CD4-positive, alpha-beta T cell treated with Interleukin-6 for 4 hours (primary cell): ENCODE results near the gene NPAS1.

ENCODE experiments used
- DNase-seq: peaks from one replicate; pipeline ENCODE4 v3.0.0-alpha.2; 2020; ENCODE audit warnings: mixed read lengths

NPAS1 gene

DNA sequence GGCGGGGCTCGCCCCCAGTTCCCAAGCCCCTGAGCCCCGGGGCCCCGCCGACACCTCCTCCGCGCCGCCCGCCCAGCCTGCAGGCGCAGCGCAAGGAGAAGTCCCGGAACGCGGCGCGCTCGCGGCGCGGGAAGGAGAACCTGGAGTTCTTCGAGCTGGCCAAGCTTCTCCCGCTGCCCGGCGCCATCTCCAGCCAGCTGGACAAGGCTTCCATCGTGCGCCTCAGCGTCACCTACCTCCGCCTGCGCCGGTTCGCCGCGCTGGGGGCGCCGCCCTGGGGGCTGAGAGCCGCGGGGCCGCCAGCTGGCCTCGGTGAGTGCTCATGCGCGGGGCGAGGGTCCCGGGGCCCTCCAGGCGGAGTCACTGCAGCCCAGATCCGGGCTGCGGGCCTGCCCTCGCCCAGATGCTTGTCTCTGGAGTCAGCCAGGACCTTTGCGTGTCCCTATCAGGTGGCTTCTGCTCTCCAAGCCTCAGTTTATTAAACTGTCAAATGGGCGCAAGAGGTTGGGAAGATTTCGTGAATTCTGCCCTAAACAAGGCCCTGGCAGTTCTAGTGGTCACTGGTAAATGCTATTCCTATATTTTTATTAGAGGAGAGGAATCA, 2.0 kb downstream of the NPAS1 start:
- DNase-seq: no peak

DNA sequence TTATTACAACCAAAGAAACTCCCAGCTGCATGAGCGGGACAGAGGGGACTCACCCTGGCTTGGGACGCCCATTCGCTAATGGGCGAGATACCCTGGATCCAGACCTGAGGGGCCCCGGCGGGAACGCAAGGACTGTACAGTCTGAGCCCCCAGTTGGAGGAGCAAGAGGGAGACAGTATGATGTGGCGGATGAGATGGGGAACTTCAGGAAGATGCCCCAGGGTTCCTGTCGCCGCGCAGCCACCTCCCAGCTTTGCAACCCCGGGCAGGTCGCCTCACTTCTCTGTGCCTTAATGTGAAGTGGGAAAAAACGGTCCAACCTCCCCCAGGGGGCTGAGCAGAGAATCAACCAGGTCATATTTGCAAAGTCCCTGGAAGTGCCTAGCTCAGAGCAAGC, 2.5 kb downstream of the NPAS1 start:
- no peak for DNase-seq

DNA sequence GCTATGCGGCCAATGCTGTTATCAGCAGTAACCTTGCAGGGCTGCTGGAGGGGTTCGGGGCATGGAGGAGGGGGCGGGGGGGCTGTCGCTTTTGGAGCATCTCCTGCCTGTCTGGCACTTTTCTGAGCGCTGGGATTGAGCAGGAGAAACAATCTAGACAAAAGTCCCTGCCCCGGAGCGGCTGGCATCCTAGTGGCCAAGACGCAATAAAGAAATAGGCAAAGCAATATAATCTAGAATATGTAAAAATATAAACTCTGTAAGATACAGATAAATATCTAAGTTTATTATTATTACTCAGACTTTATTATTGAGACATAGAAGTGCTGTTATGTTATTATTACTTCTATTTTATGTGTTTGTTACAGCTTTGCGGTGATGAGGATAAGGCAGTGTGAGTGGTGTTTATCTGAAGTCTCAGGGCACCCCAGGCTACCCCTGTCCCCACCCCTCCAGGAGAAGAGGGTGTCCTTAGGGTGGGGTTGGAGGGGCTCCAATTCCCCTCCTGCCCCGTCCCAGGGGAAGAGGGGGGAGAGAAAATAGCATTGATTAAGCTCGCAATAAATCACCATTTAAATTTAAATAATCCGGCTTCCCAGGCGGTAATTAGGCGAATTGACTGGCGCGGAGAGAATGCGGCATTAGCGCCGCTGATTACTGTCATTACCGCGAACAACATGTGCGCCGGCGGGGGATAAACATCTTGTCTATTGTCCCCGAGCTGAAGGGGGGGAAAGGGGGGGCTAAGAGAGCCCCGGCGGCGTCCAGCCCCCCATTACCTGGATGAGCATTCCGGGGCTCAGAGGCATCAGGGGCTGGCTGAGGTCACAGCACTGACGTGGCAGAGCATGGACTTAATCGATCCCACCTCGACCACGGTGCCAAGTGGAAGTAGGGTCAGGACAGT, 3.2 kb downstream of the NPAS1 start:
- no peak for DNase-seq

DNA sequence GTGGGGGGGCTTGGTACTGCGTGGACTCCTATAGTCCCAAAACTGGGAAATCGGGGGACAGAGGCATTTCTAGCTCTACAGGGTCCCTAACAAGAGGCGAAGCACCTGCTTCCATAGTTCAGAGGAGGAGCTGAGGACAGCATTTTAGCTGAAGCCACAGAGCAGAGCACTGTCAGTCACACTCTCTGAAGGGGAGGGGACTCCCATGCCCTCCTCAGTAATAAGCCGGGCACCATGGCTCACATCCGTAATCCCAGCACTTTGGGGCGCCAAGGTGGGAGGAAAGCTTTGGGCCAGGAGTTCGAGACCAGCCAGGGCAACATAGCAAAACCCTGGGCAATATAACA, 3.8 kb downstream of the NPAS1 start:
- DNase-seq: no peak

DNA sequence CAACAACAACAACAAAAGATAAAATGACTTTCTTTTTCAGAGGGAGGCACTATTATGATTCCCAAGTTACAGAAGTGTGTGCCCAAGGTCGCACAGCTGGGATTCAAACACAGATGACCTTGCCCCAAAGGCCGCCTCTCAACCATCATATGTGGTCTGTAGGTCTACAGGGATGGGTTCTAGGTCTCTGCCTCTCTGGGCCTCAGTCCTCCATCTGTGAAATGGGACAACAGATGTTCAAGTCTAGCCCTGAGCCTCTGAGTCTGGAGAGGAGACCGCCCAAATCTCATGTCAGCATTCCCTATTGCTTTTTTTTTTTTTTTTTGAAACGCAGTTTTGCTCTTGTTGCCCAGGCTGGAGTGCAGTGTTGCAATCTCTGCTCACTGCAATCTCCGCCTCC, 4.9 kb downstream of the NPAS1 start:
- no peak for DNase-seq

DNA sequence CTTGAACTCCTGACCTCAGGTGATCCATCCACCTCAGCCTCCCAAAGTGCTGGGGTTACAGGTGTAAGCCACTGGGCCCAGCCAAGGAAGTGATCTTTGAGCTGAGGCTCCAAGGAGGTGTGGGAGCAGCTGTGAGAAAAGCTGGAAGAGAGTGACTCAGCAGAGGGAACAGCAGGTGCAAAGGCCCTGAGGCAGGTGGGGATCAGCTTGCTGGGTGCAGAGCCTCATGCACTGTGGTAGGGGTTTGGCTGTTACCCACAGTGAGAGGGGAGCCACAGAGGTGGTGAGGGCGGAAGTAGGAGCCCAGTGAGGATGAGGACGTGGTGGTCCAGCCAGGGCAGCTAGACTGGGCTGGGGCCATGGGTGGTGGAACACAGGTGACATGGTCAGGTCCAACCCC, 6.5 kb downstream of the NPAS1 start:
- no peak for DNase-seq

DNA sequence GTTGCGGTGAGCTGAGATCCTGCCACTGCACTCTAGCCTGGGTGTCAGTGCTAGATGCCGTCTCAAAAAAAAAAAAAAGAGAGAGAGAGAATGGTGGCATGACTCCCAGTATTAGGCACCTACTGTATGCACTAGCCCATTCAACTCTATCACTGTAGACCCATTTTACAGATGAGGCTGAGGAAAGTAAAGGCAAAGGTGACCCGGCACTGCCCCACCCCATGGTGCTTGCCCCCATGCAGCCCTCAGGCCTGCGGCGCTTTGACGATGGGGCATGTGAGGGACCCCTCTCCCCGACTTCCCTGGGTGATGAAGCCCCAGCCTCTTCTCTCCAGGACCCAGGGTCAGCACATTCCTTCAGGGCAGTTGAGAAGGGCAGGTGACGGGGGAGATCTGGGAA, 7.3 kb downstream of the NPAS1 start:
- DNase-seq: no peak

DNA sequence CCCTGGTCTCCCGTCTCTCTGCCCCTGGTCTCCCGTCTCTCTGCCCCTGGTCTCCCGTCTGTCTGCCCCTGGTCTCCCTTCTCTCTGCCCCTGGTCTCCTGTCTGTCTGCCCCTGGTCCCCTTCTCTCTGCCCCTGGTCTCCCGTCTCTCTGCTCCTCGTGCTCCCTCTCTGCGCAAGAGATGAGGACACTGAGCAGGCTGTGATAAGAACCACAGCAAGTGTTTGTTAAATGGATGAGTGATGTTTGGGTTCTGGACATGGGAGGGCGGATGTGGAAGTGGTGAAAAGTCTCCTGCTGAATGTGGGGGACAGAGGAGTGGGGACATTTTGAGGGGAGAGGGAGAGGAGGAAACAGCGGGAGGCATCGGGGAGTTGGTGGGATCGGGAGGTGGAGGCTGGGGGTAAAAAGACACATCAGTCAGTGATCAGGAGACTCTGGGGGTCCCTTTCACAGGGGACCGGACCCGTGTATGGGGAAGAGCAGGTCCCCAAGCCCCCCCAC, 8.0 kb downstream of the NPAS1 start:
- DNase-seq: no peak

DNA sequence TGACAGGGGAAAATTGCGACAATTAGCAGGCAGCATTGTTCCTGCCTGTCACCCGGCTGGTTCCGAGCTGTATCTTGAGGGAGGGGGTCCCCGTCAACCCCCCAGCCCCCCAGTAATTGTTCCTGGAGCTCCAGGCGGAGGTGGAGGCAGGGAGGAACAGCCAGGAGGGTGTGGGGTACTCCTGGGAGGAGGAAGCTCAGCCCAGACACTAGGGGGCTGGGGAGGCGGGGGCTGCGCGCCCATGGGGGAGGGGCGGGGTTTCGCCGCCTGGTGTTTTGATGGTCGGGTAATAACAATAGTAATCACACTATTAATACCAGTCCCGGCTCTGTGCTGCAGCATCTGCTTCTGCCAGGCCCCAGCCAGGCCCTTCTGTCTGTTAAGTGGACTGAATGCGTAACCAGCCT, 8.6 kb downstream of the NPAS1 start:
- DNase-seq: no peak

DNA sequence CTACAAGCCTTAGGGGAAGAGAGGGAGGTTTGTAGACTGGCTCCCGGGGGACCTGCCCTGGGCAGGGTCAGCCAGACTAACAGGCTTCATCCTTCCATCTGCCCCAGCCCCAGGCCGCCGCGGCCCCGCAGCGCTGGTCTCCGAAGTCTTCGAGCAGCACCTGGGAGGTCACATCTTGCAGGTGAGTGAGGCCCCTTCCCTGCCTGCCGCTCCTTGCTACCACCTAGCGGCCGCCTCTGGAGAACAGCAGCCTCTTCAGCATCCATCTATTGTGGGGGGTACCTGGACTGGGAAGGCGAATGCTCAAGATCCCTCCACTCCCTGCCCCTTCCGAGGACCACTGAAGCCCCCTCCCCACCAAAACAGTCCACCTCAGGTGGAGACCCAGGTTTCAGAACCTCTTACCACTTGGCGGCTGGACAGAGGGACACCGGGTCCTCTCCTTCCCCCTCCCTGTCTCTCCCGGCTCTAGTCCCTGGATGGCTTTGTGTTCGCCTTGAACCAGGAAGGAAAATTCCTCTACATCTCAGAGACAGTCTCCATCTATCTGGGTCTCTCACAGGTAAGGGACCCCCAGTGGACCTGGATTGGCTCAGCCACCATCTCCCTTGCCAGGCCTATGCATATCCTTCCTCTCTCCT, 12.7 kb downstream of the NPAS1 start:
- DNase-seq: peak; percentile 78

DNA sequence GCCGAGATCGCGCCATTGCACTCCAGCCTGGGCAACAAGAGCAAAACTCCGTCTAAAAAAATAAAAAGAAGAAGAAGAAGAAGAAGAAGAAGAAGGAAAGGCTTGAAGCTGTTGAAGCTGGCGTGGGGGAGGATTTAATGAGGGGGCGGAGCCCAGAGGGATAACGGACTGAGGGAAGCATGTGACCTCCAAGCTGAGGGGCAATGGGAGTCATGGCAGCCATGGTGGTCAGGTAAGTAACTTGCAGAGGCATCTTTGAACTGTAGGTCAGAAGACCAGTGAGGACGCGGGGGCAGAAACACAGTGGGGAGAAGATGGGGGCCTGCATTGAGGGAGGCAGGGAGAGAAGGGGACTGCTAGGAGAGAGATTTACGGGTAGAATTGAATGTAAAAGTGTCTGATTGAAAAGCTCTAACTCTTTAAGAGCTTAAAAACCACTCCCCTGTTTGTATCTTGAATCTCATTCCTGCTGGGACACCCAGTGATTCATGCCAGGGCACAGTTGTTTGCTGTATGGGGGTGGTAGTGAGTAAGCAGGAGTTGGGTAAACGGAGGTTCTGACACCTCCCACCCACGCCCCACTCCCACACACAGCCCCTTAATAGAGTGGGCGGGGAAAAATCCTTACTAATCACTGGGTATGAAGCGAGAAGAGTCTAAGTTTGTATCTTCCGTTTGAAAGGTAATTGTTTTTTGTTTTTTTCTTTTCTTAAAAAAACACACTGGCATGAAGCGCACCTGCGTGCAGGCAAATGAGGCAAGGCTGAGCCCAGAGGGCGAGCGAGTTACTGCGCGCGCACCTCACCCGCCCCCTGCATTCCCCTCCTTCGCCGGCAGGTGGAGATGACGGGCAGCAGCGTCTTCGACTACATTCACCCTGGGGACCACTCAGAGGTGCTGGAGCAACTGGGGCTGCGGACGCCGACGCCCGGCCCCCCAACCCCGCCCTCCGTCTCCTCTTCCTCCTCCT, 15.8 kb downstream of the NPAS1 start:
- peak; percentile 92 for DNase-seq

DNA sequence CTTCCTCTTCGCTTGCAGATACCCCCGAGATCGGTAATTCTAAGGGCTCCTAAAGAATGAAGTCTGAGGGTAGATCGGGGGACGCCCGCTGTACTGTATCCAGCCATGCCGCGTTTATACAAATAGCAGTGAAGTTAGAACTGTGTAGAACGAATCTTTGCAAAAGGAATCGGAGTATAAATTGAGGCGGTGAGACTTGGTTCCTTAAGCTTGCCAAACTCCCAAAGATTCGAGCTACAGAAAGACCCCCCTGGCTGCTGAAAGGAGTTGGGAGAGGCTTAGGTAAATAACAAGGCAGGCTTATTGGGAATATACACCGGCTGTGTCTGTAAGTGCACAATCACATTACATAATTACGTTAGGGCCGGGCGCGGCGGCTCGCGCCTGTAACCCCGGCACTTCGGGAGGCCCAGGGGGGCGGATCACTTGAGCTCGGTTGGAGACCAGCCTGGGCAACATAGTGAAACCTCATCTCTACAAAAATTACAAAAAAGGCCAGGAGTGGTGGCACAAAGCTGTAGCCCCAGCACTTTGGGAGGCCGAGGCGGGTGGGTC, 16.5 kb downstream of the NPAS1 start:
- DNase-seq: peak; percentile 31

DNA sequence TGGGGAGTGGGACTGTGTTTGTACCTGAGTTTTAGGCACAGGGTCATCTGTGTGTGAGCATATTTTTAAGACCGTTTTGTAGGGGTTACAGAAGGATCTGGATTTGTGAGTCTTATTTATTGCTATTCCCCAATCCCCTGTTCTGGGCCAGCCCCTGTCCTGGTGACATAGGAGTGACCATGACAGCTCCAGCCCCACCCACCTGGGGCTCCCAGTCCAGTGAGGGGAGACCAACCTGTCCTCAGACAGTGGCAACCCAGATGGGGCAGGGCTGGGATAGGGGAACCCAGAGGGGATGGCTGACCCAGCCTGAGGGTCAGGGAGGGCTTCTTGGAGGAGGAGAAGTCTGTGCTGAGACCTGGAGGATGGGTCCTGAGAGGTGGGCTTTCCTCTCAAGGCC, 18.1 kb downstream of the NPAS1 start:
- DNase-seq: no peak

DNA sequence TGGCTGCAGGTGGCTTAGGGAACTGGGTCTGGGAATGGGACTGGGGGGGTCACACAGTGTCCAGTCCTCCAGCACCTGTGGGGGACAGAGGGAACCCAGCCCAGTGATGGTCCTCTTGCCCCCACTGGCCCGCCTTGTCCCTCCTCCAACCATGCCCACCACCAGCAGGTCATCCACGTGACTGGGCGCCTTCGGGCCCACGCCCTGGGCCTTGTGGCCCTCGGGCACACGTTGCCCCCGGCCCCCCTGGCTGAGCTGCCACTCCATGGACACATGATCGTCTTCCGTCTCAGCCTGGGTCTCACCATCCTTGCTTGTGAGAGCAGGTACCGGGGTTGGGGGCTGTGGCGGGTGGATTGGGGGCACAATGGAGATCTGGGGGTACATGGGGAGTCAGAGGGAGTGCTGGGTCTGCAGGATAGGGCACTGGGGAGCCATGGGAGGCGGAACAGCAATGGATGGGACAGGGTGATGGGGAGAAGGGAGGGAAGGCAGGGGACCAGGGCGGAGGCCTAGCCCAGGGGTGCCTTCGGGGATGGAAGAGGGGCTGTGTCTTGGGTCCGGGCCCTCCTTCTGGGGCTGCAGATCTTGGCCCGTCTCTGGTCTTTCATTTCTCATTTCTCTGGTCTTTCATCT, 19.7 kb downstream of the NPAS1 start:
- no peak for DNase-seq

DNA sequence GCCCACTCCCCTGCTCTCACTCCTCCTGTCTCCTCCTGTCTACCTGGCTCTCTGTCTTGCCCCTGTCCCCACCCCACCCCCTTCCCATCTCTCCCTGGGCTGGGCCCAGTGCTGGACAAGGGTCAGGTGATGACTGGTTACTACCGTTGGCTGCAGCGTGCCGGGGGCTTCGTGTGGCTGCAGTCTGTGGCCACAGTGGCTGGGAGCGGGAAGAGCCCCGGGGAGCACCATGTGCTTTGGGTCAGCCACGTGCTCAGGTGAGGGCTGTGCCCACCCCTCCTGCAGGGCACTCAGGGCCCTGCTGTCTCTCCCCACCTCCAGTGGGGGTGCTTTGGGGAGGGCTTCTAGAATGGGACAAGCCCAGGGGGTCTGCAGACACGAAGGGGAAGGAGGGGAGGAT, 21.2 kb downstream of the NPAS1 start:
- DNase-seq: no peak

DNA sequence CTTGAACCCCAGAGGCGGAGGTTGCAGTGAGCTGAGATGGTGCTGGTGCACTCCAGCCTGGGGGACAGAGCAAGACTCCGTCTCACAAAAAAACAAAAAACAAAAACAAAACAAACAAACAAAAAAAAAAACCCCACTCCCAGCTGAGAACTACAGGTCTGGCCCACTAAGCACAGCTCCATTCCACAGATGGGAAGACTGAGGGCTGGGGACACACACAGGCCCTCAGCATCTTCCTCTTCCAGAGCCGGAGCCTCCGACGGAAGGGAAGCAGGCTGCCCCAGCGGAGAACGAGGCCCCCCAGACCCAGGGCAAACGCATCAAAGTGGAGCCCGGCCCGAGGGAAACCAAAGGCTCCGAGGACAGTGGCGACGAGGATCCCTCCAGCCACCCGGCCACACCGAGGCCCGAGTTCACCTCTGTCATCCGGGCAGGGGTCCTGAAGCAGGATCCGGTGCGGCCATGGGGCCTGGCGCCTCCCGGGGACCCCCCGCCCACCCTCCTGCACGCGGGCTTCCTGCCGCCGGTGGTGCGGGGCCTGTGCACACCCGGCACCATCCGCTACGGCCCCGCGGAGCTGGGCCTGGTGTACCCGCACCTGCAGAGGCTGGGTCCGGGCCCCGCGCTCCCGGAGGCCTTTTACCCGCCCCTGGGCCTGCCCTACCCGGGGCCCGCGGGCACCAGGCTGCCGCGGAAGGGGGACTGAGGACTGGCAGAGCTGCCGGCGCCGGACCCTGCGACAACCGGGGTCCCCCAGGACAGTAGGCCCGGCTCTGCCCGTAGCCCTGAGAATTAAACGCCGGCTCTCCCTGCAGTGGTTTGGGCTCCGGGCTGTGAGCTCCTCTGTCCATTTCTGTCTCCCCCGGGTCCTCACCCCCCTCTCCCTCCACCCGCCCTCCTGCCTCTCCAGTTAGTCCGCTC, 25.6 kb downstream of the NPAS1 start:
- DNase-seq: no peak

DNA sequence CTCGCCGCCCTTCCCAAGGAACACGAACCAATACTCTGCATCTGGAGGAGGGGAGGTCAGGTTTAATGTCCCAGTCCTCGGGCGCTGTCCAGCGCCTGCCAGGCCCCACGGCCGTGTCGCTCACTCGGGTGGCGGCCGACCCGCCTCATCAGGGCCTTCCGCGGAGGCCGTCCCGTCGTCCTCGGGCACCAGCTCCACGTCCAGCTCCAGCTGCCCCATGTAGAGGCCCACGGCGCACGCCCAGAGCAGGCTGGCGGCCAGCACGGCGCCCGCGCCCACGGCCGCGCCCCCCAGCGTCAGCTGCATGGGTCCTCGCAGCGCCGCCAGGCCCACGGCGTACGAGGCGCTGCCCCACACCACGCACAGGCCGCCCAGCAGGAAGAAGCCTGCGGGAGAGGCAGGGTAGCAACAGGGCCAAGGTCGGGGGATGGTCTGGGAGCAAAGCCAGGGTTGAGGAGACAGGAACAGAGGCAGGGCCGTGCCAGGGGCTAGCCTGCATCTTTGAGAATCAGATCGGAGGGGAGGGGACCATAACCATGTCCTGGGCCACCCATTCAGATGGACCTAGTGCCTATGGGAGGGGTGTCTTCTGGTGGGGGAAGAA, 26.3 kb downstream of the NPAS1 start:
- no peak for DNase-seq

DNA sequence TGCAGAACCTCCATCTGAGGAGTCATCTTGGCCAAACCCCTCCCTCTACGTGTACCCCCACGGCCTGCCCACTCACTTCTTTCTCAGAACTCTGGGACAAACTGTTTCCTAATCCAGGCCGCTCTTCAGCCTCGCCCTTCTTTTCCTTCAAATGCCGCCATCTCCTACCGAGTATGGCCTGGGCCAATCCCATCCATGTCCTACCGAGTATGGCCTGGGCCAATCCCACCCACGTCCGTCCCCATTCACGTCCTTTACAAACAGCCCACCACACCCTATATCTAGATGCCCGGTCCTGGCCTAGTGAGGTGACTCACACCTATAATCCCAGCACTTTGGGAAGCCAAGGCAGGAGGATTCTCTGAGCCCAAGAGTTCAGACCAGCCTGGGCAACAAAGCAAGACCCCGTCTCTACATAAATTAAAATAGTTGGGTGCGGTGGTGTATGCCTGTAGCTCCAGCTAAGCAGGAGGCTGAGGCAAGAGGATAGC, 27.7 kb downstream of the NPAS1 start:
- no peak for DNase-seq

DNA sequence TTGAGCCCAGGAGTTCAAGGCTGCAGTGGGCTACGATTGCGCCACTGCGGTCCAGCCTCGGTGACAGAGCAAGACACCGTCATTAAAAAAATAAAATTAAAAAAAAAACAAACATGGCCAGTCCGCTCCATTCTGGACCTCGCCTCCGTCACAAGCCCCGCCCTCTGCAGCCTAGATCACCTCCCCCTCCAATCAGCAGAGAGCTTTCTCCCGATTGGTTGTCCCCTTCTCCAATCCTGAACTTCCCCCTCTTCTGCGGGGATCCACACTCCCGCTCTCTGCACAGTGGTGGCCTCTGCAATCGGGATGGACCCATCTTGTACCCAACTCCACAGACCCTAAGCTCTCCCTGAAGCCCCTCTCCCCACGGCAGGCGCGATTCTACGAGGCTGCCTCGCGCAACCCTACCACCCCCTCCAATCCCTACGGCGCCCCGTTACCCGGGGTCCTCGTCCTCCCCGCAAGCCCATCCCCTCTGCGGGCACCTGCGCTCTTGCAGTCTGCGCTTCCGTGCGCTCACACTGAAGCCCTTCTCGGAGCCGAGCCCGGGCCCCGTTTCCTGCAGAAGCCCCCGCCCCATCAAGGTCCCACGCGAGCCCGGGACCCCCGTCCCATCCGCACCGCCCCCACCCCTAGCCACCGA, 28.2 kb downstream of the NPAS1 start:
- DNase-seq: peak; percentile 71

DNA sequence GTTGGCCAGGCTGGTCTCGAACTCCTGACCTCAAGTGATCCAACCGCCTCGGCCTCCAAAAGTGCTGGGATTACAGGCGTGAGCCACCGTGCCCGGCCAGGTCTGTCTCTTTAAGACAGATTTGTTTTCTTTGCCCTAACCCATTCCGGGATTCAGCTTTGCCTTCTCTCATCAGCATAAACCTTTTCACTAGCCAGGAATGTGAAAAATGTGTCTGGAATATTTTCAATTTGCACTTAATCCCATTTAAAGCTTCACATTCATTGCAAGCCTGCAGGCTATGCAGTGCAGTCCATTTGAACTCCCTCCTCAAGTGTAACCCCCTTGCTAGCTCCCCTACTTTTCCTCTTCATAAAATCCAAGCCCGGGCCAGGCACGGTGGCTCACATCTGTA, 29.7 kb downstream of the NPAS1 start:
- no peak for DNase-seq
